Gastroesophageal sphincter (tissue), 3 donors: ENCODE data around the gene HNF4A.

Experiments used
- EP300 ChIP-seq: sonication (generic); formaldehyde crosslinking; IDR thresholded peaks from one replicate; pipeline ENCODE4 v1.6.1; 2017; ENCODE audit warnings: antibody characterized with exemption, mild to moderate bottlenecking
- POLR2AphosphoS5 ChIP-seq: sonication (generic); formaldehyde crosslinking; IDR thresholded peaks from one replicate; pipeline ENCODE4 v1.6.1; 2017; ENCODE audit warnings: antibody characterized with exemption
- TF ChIP-seq, protein P1 (sequence below), 4 experiments: fragments of 200-600 bp in 2 of 4; fragments of 450-650 bp in 2 of 4; sonication (generic) in 1 of 4; IDR thresholded peaks; one replicate each; pipeline ENCODE4 v1.5.1; 2017 to 2019; ENCODE audit warnings: antibody characterized with exemption in 4 of 4, mild to moderate bottlenecking in 2 of 4, moderate library complexity in 2 of 4

DNA sequence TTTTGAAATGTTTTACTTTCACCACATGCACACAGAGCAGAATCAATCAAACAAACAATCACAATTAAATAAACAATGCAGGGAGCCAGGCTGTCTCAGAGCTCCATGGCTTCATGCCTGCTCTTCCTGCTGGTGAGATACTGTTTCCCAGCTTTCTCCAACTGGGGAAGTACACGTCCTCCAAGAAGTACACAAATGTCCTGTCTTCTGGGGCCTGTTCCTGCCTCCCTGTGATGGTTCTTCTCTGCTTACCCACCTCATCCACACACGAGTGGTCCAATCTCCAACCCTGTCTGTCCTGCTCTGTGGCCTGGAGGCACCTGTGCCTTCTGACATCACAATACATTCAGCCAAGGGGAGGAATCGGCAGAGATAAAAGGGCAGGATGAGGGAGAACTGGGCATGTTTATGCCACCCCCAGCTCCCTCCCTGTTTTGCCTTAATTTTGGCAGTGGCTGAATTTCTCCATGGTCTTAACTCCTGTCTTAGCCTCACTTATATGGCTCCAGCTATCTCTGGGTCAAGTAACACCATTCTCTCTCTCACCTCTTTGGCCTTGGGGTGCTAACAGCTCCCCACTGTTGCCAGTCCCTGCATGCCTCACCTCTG lies 94.9 kb downstream of the HNF4A start:
- TF ChIP-seq, protein P1, sequence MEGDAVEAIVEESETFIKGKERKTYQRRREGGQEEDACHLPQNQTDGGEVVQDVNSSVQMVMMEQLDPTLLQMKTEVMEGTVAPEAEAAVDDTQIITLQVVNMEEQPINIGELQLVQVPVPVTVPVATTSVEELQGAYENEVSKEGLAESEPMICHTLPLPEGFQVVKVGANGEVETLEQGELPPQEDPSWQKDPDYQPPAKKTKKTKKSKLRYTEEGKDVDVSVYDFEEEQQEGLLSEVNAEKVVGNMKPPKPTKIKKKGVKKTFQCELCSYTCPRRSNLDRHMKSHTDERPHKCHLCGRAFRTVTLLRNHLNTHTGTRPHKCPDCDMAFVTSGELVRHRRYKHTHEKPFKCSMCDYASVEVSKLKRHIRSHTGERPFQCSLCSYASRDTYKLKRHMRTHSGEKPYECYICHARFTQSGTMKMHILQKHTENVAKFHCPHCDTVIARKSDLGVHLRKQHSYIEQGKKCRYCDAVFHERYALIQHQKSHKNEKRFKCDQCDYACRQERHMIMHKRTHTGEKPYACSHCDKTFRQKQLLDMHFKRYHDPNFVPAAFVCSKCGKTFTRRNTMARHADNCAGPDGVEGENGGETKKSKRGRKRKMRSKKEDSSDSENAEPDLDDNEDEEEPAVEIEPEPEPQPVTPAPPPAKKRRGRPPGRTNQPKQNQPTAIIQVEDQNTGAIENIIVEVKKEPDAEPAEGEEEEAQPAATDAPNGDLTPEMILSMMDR (IDR thresholded peaks at IDR 0.05), result no peak
- TF ChIP-seq EP300, result no peak
- no peak for TF ChIP-seq POLR2AphosphoS5
